ENCODE data around the gene LRP1-AS.

DNA sequence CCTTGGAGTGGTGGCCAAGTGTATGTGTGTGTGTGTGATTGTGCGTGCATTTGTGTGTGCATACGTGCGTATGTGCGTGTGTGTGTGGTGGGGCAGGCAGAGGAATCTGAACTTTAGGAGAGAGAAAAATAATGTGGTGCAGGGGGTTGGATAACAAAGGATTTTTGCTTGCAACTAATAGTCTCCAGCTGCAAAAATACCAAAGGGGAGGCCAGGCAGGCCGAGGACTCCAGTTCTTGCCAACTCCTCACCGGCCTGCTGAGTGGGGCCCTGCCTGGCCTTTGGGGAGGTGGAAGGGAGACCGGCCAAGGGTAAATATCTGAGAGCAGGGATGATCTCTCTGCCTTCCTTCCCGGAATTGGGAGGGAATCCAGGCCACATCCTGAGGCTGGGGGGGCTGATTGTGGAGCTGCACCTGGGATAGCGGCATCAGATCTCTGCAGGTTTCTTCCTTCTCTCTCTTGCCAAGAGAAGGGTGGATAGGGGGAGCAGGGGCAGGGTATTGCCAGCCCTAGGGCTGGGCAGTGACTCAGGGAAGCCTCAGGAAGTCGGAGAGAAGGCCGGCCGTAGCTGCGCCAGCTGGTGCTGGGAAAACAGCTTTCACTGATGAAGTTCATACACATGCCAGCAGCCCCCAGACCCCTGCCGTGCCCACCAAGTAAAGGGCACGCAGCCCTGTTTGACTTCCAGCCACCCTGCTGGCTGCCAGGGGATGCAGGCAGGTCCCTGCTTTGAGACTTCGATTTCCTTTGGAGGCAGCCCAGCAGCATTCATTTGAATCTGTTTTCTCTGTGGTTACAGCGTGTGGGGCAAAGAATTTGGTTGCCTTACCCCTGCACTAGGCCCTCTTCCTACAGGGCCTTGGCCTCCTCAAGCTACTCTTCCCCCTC lies 4.6 kb upstream of the LRP1-AS start:
- TF ChIP-seq CTCF (IDR thresholded peaks at IDR 0.05) (no peak), POLR2A (IDR thresholded peaks at IDR 0.05) (no peak)
